PFSK-1 (cell line): ENCODE results near the gene ATG12.

Experiments used
- POLR2AphosphoS5 ChIP-seq: IDR thresholded peaks from 2 replicates; pipeline ENCODE4 v1.6.1; 2012; ENCODE audit warnings: low read depth, mild to moderate bottlenecking, control low read depth, low read length, moderate library complexity
- REST ChIP-seq, 2 experiments: IDR thresholded peaks; 2 replicates each; pipeline versions ENCODE4 v1.6.1 to v1.8.0; 2011 to 2012; ENCODE audit warnings: low read depth in 2 of 2, low read length in 2 of 2, control low read depth in 1 of 2, inconsistent platforms in 1 of 2, mild to moderate bottlenecking in 1 of 2, moderate library complexity in 1 of 2; ENCODE audit not compliant: insufficient read depth in 1 of 2
- SIN3A ChIP-seq: IDR thresholded peaks from 2 replicates; pipeline ENCODE4 v1.6.1; 2012; ENCODE audit warnings: mild to moderate bottlenecking, low read length, moderate library complexity, borderline replicate concordance; ENCODE audit not compliant: insufficient read depth
- TAF1 ChIP-seq: IDR thresholded peaks from 2 replicates; pipeline ENCODE4 v1.6.1; 2012; ENCODE audit warnings: low read length, control low read depth, borderline replicate concordance; ENCODE audit not compliant: insufficient read depth

- TF ChIP-seq POLR2AphosphoS5 (no peak), SIN3A (no peak), TAF1 (no peak), REST (IDR thresholded peaks at IDR 0.05; ENCODE audit: insufficient read depth in 1 of 2, low read depth in 2 of 2, low read length in 2 of 2) (no peak)
These were observed 31.4 kb downstream of the ATG12 start for GRCh38 chr5:115809946-115810345.
